H1 (cell line): ENCODE results near the gene SLC22A13. TPM values are rescaled to one million over a fixed set of nuclear protein-coding genes. Genes with fewer than 3 reads are reported as not detected.

Experiments used
- ATF2 ChIP-seq: IDR thresholded peaks from 2 replicates; pipeline ENCODE4 v1.6.1; 2012; ENCODE audit warnings: low read length, inconsistent platforms
- CBX5 ChIP-seq: fragments of 300-800, 300-1000 bp; sonication (generic); IDR thresholded peaks from 2 replicates; pipeline ENCODE4 v1.7.1; 2016; ENCODE audit warnings: antibody characterized with exemption, low read length, low read depth
- GTF2F1 ChIP-seq: IDR thresholded peaks from 2 replicates; pipeline ENCODE4 v1.6.1; 2012; ENCODE audit warnings: low read depth, low read length, improper control_type of control experiment, borderline replicate concordance
- HDAC6 ChIP-seq: IDR thresholded peaks from one replicate; pipeline ENCODE4 v1.7.1; 2012; ENCODE audit warnings: low read depth, mild to moderate bottlenecking, inconsistent platforms, low read length, moderate library complexity
- MAFK ChIP-seq: IDR thresholded peaks from 2 replicates; pipeline ENCODE4 v1.6.1; 2012; ENCODE audit warnings: low read depth, mild to moderate bottlenecking, improper control_type of control experiment, low read length
- RBBP5 ChIP-seq: IDR thresholded peaks from 2 replicates; pipeline ENCODE4 v1.7.1; 2012; ENCODE audit warnings: low read depth, mild to moderate bottlenecking, inconsistent platforms, low read length, moderate library complexity, borderline replicate concordance
- SP4 ChIP-seq: IDR thresholded peaks from 2 replicates; pipeline ENCODE4 v1.6.1; 2012; ENCODE audit warnings: low read length, inconsistent platforms
- TCF12 ChIP-seq: IDR thresholded peaks from 2 replicates; pipeline ENCODE4 v1.6.1; 2011; ENCODE audit warnings: low read depth, mild to moderate bottlenecking, low read length
- TEAD4 ChIP-seq: IDR thresholded peaks from 2 replicates; pipeline ENCODE4 v1.6.1; 2012; ENCODE audit warnings: low read depth, low read length, inconsistent platforms, mixed read lengths
- polyA plus RNA-seq, 7 experiments: library from polyadenylated mRNA; depleted of rRNA in 3 of 7; stranded (reverse) in 5 of 7; unstranded in 2 of 7; fragments of >200 nt in 5 of 7; fragments of 200-250 nt in 2 of 7; gene quantifications; 1 replicate in 5 of 7; 2 replicates in 1 of 7; 4 replicates in 1 of 7; pipeline versions ENCODE4 v1.2.1 to v1.2.3, GENCODE V29; 2011 to 2013; ENCODE audit warnings: missing spikeins in 2 of 7, mixed read lengths in 2 of 7
- total RNA-seq: library from RNA; stranded (reverse); fragmentation: NEBNext Ultra II Directional; extraction: Animal tissue kit (Norgen Biotek cat#: 25700); gene quantifications from 2 replicates; pipeline ENCODE4 v1.2.1, GENCODE V29; 2021

SLC22A13 gene
- total and polyA plus RNA-seq, 2 of the 8 experiments (the other 6 are each of a cell fraction or from before 2014, with no cell fraction given): 0.05 to 0.41 TPM

- TF ChIP-seq CBX5 (no peak), HDAC6 (no peak), ATF2 (no peak), TCF12 (no peak), SP4 (no peak), GTF2F1 (no peak), TEAD4 (no peak), MAFK (no peak), RBBP5 (no peak)
Measured at GRCh38 chr3:38316356-38317191, 51.0 kb downstream of the SLC22A13 start (continued).
